ENCODE measurements around the gene SLC44A2.

Gene SLC44A2

GRCh38 chr19:10604460-10604980, 20.8 kb upstream of the SLC44A2 start:
- H3K27me3 ChIP-seq (ENCODE audit: insufficient read depth, poor library complexity, severe bottlenecking) = no peaks in the 10 kb centered on the region
- DNase-seq (ENCODE audit: low read depth in 1 of 2, low spot score in 1 of 2) = peak in 1 of 2 experiments; percentile 39
- TF ChIP-seq CTCF (IDR thresholded peaks at IDR 0.05; ENCODE audit: insufficient read depth, low read length) (no peak), SPI1 (IDR thresholded peaks at IDR 0.05; ENCODE audit: borderline replicate concordance, low read depth) (peak; percentile 40; the same call in 1 of the 2 replicates), GABPA (IDR thresholded peaks at IDR 0.05; ENCODE audit: low read depth) (no peak)
- TF ChIP-seq, protein P1, sequence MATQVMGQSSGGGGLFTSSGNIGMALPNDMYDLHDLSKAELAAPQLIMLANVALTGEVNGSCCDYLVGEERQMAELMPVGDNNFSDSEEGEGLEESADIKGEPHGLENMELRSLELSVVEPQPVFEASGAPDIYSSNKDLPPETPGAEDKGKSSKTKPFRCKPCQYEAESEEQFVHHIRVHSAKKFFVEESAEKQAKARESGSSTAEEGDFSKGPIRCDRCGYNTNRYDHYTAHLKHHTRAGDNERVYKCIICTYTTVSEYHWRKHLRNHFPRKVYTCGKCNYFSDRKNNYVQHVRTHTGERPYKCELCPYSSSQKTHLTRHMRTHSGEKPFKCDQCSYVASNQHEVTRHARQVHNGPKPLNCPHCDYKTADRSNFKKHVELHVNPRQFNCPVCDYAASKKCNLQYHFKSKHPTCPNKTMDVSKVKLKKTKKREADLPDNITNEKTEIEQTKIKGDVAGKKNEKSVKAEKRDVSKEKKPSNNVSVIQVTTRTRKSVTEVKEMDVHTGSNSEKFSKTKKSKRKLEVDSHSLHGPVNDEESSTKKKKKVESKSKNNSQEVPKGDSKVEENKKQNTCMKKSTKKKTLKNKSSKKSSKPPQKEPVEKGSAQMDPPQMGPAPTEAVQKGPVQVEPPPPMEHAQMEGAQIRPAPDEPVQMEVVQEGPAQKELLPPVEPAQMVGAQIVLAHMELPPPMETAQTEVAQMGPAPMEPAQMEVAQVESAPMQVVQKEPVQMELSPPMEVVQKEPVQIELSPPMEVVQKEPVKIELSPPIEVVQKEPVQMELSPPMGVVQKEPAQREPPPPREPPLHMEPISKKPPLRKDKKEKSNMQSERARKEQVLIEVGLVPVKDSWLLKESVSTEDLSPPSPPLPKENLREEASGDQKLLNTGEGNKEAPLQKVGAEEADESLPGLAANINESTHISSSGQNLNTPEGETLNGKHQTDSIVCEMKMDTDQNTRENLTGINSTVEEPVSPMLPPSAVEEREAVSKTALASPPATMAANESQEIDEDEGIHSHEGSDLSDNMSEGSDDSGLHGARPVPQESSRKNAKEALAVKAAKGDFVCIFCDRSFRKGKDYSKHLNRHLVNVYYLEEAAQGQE (IDR thresholded peaks at IDR 0.05; ENCODE audit: insufficient replicate concordance, low read depth) = no peak
- peak overlapping the region; percentile 79 for H3K27ac ChIP-seq (replicated peaks)
- no peak overlapping the region for H3K4me3 ChIP-seq (replicated peaks; ENCODE audit: insufficient read depth, low read length)

DNA sequence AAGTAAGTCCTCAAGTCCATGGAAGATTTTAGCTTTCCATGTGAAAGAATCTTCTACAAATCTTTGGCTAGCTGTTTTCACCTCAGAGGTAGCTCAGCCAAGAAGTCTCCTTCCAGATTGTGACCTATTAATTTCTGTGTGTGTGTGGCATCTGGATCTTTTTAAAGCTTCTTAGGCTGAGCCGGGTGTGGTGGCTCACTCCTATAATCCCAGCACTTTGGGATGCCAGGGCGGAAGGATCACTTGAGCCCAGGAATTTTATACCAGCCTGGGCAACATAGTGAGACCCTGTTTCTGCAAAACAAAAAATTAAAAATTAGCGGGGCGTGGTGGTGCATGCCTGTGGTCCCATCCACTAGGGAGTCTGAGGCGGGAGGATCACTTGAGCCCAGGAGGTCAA, 13.4 kb upstream of the SLC44A2 start:
- DNase-seq (ENCODE audit: low read depth in 1 of 2, low spot score in 1 of 2) = no peak
- TF ChIP-seq POLR2AphosphoS5 (IDR thresholded peaks at IDR 0.05; ENCODE audit: low read depth) = no peak
- no peak for TF ChIP-seq GABPA (IDR thresholded peaks at IDR 0.05; ENCODE audit: low read depth)
- TF ChIP-seq CTCF (IDR thresholded peaks at IDR 0.05; ENCODE audit: insufficient read depth, low read length) = no peak
- TF ChIP-seq, protein P1 (IDR thresholded peaks at IDR 0.05; ENCODE audit: insufficient replicate concordance, low read depth) = no peak
- TF ChIP-seq SPI1 (IDR thresholded peaks at IDR 0.05; ENCODE audit: borderline replicate concordance, low read depth) = no peak
- Histone ChIP-seq H3K27me3 (ENCODE audit: insufficient read depth, poor library complexity, severe bottlenecking) (no peaks in the 10 kb centered on the region), H3K27ac (replicated peaks) (no peak overlapping the region), H3K4me3 (replicated peaks; ENCODE audit: insufficient read depth, low read length) (no peak overlapping the region)

- no peak for DNase-seq (ENCODE audit: low read depth in 1 of 2, low spot score in 1 of 2)
- Histone ChIP-seq H3K27me3 (ENCODE audit: insufficient read depth, poor library complexity, severe bottlenecking) (no peaks in the 10 kb centered on the region), H3K27ac (replicated peaks) (no peak overlapping the region), H3K4me3 (replicated peaks; ENCODE audit: insufficient read depth, low read length) (no peak overlapping the region)
- TF ChIP-seq GABPA (IDR thresholded peaks at IDR 0.05; ENCODE audit: low read depth) (no peak), SPI1 (IDR thresholded peaks at IDR 0.05; ENCODE audit: borderline replicate concordance, low read depth) (no peak), POLR2AphosphoS5 (IDR thresholded peaks at IDR 0.05; ENCODE audit: low read depth) (no peak), CTCF (IDR thresholded peaks at IDR 0.05; ENCODE audit: insufficient read depth, low read length) (no peak)
- TF ChIP-seq, protein P1 (IDR thresholded peaks at IDR 0.05; ENCODE audit: insufficient replicate concordance, low read depth) = no peak
These were observed 12.7 kb upstream of the SLC44A2 start for GRCh38 chr19:10612499-10613119.

All from HL-60 (cell line).